ENCODE measurements around the gene RIN3.

RIN3 gene

GRCh38 chr14:92515546-92516343 is 2.2 kb downstream of the RIN3 start:
- TF ChIP-seq CTCF (IDR thresholded peaks at IDR 0.05; ENCODE audit: low read depth, low read length, missing control alignments): no peak
- DNase-seq (ENCODE audit: low read depth): no peak
- no peak overlapping the region for H3K4me3 ChIP-seq (ENCODE audit: low read depth, low read length)

GRCh38 chr14:92516344-92516965 is 2.9 kb downstream of the RIN3 start:
- no peak overlapping the region for H3K4me3 ChIP-seq (ENCODE audit: low read depth, low read length)
- no peak for TF ChIP-seq CTCF (IDR thresholded peaks at IDR 0.05; ENCODE audit: low read depth, low read length, missing control alignments)
- DNase-seq (ENCODE audit: low read depth): no peak

GRCh38 chr14:92516966-92517506 is 3.5 kb downstream of the RIN3 start:
- TF ChIP-seq CTCF (IDR thresholded peaks at IDR 0.05; ENCODE audit: low read depth, low read length, missing control alignments): no peak
- DNase-seq (ENCODE audit: low read depth): no peak
- H3K4me3 ChIP-seq (ENCODE audit: low read depth, low read length): no peak overlapping the region

GRCh38 chr14:92517761-92518160 is 4.2 kb downstream of the RIN3 start:
- H3K4me3 ChIP-seq (ENCODE audit: low read depth, low read length): no peak overlapping the region
- DNase-seq (ENCODE audit: low read depth): no peak
- TF ChIP-seq CTCF (IDR thresholded peaks at IDR 0.05; ENCODE audit: low read depth, low read length, missing control alignments): no peak

GRCh38 chr14:92519246-92520101 is 5.9 kb downstream of the RIN3 start:
- no peak for DNase-seq (ENCODE audit: low read depth)
- no peak overlapping the region for H3K4me3 ChIP-seq (ENCODE audit: low read depth, low read length)
- no peak for TF ChIP-seq CTCF (IDR thresholded peaks at IDR 0.05; ENCODE audit: low read depth, low read length, missing control alignments)

- DNase-seq (ENCODE audit: low read depth): no peak
- no peak overlapping the region for H3K4me3 ChIP-seq (ENCODE audit: low read depth, low read length)
- no peak for TF ChIP-seq CTCF (IDR thresholded peaks at IDR 0.05; ENCODE audit: low read depth, low read length, missing control alignments)
Observed at GRCh38 chr14:92520102-92521057, 6.8 kb downstream of the RIN3 start.
